ENCODE measurements around the gene DYNLT5.
A peak's percentile ranks its signal among the peaks of the same experiment; 100 is the strongest.
"Not testable (repeated sequence)": the region's sequence is repeated elsewhere in the genome, so short reads cannot be mapped to it uniquely, and the experiment has no call there.

DYNLT5 gene

GRCh38 chr1:66752000-66752592 lies at the start of gene DYNLT5:
TSS of gene DYNLT5 (plus strand) at chr1:66752459. CDS start at chr1:66754659, 2,200 bp downstream.
- DNase-seq = peak in 45 of 56 donors; percentile 7 to 76 (median 34)

- DNase-seq = no peak
These were observed 47.9 kb upstream of the DYNLT5 start for GRCh38 chr1:66704177-66704875.

- DNase-seq = no peak
These were observed 47.1 kb upstream of the DYNLT5 start for GRCh38 chr1:66705110-66705509.

GRCh38 chr1:66711420-66711819 lies 40.8 kb upstream of the DYNLT5 start:
- DNase-seq = peak in 1 of 56 donors; percentile 1

- DNase-seq = no peak
These were observed 39.4 kb upstream of the DYNLT5 start for GRCh38 chr1:66712839-66713238.

GRCh38 chr1:66723985-66724384 lies 28.3 kb upstream of the DYNLT5 start:
- peak in 2 of 56 donors; percentile 3 to 12 for DNase-seq

- peak in 38 of 56 donors; percentile 1 to 74 (median 23) for DNase-seq
These were observed 26.2 kb upstream of the DYNLT5 start for GRCh38 chr1:66725885-66726665.

GRCh38 chr1:66728021-66728420 lies 24.2 kb upstream of the DYNLT5 start:
- DNase-seq = no peak

GRCh38 chr1:66728716-66729115 lies 23.5 kb upstream of the DYNLT5 start:
- DNase-seq = not testable (repeated sequence)

GRCh38 chr1:66729119-66729518 lies 23.1 kb upstream of the DYNLT5 start:
- no peak for DNase-seq

- DNase-seq = no peak
These were observed 22.7 kb upstream of the DYNLT5 start for GRCh38 chr1:66729523-66729922.

- no peak for DNase-seq
These were observed 21.8 kb upstream of the DYNLT5 start for GRCh38 chr1:66730462-66730861.

- no peak for DNase-seq
These were observed 20.9 kb upstream of the DYNLT5 start for GRCh38 chr1:66731170-66731865.

- no peak for DNase-seq
These were observed 19.7 kb upstream of the DYNLT5 start for GRCh38 chr1:66732407-66733166.

- no peak for DNase-seq
These were observed 18.8 kb upstream of the DYNLT5 start for GRCh38 chr1:66733348-66734017.

GRCh38 chr1:66734531-66734930 lies 17.7 kb upstream of the DYNLT5 start:
- not testable (repeated sequence) for DNase-seq

- no peak for DNase-seq
These were observed 14.4 kb upstream of the DYNLT5 start for GRCh38 chr1:66737836-66738235.

GRCh38 chr1:66739401-66740157 lies 12.7 kb upstream of the DYNLT5 start:
- no peak for DNase-seq

- DNase-seq = no peak
These were observed 6.8 kb upstream of the DYNLT5 start for GRCh38 chr1:66745451-66745850.

GRCh38 chr1:66747501-66747900 lies 4.8 kb upstream of the DYNLT5 start:
- DNase-seq = no peak
